Lung (tissue), 12 donors: ENCODE results near the gene EIF3F. TPM values are rescaled to one million over a fixed set of nuclear protein-coding genes. Genes with fewer than 3 reads are reported as not detected.

Experiments
- ATAC-seq: fragments of 200-7000 bp; cut with Tn5 transposase; one replicate; pipeline ENCODE4 v1.9.1; 2020; ENCODE audit warnings: moderate number of reproducible peaks; ENCODE audit not compliant: insufficient read depth, low FRiP score
- DNase-seq, 3 donors: peaks; one replicate each; pipeline ENCODE4 v3.0.0-alpha.2; 2013 to 2017
- H3K27ac ChIP-seq, 2 donors: one replicate each; pipeline ENCODE4 v1.5.1; 2013; ENCODE audit warnings: mild to moderate bottlenecking in 2 of 2, moderate library complexity in 2 of 2, control low read depth in 1 of 2, inconsistent platforms in 1 of 2, low read depth in 1 of 2, low read length in 1 of 2
- H3K27me3 ChIP-seq, 3 donors: one replicate each; pipeline ENCODE4 v1.5.1; 2013; ENCODE audit warnings: low read length in 2 of 3; ENCODE audit not compliant: control insufficient read depth in 3 of 3, insufficient read depth in 3 of 3
- H3K36me3 ChIP-seq, 4 donors: one replicate each; pipeline ENCODE4 v1.5.1; 2013; ENCODE audit warnings: low read length in 4 of 4, mild to moderate bottlenecking in 1 of 4, moderate library complexity in 1 of 4; ENCODE audit not compliant: control insufficient read depth in 4 of 4, insufficient read depth in 4 of 4
- H3K4me1 ChIP-seq, 5 donors: one replicate each; pipeline ENCODE4 v1.5.1; 2013; ENCODE audit warnings: low read length in 5 of 5, mild to moderate bottlenecking in 2 of 5, moderate library complexity in 1 of 5; ENCODE audit not compliant: control insufficient read depth in 5 of 5, insufficient read depth in 5 of 5
- H3K4me3 ChIP-seq: one replicate; pipeline ENCODE4 v1.5.1; 2013; ENCODE audit warnings: mild to moderate bottlenecking, control low read depth, moderate library complexity
- H3K9ac ChIP-seq, 2 donors: one replicate each; pipeline ENCODE4 v1.5.1; 2013; ENCODE audit warnings: low read length in 2 of 2, control low read depth in 1 of 2; ENCODE audit not compliant: insufficient read depth in 1 of 2
- H3K9me3 ChIP-seq, 4 donors: one replicate each; pipeline ENCODE4 v1.5.1; 2013; ENCODE audit warnings: low read length in 3 of 4, mild to moderate bottlenecking in 1 of 4, moderate library complexity in 1 of 4; ENCODE audit not compliant: control insufficient read depth in 4 of 4, insufficient read depth in 3 of 4
- WGBS, 2 donors: extraction: QIAGEN DNeasy Blood & Tissue Kit; methylation state at CpG; one replicate each; pipeline ENCODE4 v1.1.7; 2013; 5-methylcytosine and 5-hydroxymethylcytosine counted together
- polyA plus RNA-seq, 2 donors: library from polyadenylated mRNA; stranded (reverse); fragments of 200-250 nt; gene quantifications; one replicate each; pipeline ENCODE4 v1.2.1, GENCODE V29; 2013
- total RNA-seq, 2 donors: library from RNA; depleted of rRNA in 1 of 2; stranded (reverse); fragments of >200 nt in 1 of 2; gene quantifications; one replicate each; pipeline ENCODE4 v1.2.1, GENCODE V29; 2014 to 2021
- TF ChIP-seq, protein P1 (sequence below): IDR thresholded peaks from 2 replicates; pipeline ENCODE4 v1.5.1; 2012; ENCODE audit warnings: mild to moderate bottlenecking; ENCODE audit errors: control extremely low read depth, extremely low read depth
- donor health status: control.
- donor health status: control.
- donor health status: Bipolar disorder and iron deficiency.
- donor health status: healthy.
- donor health status: DM: yes; HTN: yes; CAD: no.

The EIF3F gene
- total and polyA plus RNA-seq, 4 donors, result 166 to 471 (median 234) TPM

DNA sequence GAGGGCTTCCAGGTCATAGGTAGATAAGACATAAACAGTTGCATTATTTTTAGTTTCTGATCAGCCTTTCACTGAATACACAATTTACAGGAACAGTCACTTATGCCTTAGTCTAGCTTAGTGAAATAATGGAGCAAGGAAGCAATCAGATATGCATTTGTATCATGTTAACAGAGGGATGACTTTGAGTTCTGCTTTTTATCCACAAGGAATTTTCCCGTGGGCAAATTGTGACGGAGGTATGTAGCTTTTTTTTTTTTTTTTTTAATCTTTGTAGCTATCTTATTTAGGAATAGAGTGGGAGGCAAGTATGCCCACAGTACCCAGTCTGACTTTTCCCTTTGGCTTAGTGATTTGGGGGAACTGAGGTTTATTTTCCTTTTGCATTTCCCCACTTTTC is 18.5 kb upstream of the EIF3F start:
- Histone ChIP-seq H3K36me3 (no peaks in the 10 kb centered on the region), H3K9ac (no peak overlapping the region), H3K4me1 (no peaks in the 10 kb centered on the region), H3K4me3 (no peak overlapping the region), H3K27me3 (no peaks in the 10 kb centered on the region), H3K9me3 (no peaks in the 10 kb centered on the region), H3K27ac (no peak overlapping the region)
- TF ChIP-seq, protein P1, sequence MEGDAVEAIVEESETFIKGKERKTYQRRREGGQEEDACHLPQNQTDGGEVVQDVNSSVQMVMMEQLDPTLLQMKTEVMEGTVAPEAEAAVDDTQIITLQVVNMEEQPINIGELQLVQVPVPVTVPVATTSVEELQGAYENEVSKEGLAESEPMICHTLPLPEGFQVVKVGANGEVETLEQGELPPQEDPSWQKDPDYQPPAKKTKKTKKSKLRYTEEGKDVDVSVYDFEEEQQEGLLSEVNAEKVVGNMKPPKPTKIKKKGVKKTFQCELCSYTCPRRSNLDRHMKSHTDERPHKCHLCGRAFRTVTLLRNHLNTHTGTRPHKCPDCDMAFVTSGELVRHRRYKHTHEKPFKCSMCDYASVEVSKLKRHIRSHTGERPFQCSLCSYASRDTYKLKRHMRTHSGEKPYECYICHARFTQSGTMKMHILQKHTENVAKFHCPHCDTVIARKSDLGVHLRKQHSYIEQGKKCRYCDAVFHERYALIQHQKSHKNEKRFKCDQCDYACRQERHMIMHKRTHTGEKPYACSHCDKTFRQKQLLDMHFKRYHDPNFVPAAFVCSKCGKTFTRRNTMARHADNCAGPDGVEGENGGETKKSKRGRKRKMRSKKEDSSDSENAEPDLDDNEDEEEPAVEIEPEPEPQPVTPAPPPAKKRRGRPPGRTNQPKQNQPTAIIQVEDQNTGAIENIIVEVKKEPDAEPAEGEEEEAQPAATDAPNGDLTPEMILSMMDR, result no peak
- ATAC-seq (no peak), DNase-seq (no peak)
- WGBS, 2 donors, result 77 to 87% methylated on average over 2 of the region's 2 CpGs

DNA sequence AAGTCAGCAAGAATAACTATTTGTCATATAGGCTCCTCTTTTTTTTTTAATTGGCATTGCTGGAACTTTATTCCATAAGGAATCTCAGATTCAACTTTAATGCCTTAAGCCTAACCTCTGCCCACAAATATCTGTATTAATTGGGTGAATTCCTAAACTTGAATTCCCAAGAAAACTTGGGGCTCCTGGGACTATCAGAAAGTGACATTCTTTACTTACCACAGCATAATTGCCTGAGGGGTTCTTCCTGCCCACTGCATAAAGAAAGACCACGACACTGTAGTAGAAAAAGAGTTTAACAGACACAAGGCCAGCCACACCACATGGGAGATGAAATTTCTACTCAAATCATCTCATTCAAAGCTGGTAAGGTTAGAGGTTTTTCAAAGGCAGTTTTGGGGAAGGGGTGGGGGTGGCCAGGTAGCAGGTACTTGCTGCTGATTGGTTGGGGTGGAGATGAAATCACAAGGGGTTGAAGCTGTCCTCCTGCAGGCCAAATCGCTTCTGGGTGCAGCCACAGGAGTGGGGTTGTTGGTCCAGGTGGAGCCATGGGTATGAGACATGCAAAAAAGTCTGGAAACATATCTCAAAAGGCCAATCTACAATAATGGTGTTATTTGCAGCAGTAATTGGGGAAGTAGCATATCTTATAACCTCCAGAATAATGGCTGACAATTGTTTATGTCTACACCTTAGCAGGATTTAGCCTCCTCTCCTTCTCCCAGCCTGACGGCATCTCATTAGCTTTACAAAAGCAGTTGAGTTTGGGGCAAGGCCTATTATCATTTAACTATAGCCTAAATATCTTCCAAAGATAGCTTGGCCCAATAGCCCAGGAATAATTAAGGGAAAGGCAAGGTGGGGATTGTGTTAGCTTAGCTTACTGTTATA is 17.1 kb upstream of the EIF3F start:
- WGBS, 2 donors, result 64 to 69% methylated on average over 3 of the region's 3 CpGs
- DNase-seq, result no peak
- Histone ChIP-seq H3K27ac (no peak overlapping the region), H3K4me3 (no peak overlapping the region), H3K4me1 (no peaks in the 10 kb centered on the region), H3K27me3 (no peaks in the 10 kb centered on the region), H3K9me3 (no peaks in the 10 kb centered on the region), H3K9ac (no peak overlapping the region), H3K36me3 (no peaks in the 10 kb centered on the region)
- TF ChIP-seq, protein P1, result no peak
- no peak for ATAC-seq

GRCh38 chr11:7971846-7972245 is 15.3 kb upstream of the EIF3F start:
- no peaks in the 10 kb centered on the region for H3K36me3 ChIP-seq
- ATAC-seq, result no peak
- TF ChIP-seq, protein P1, result no peak

More at GRCh38 chr11:7971846-7972245, 15.3 kb upstream of the EIF3F start:
- H3K9ac ChIP-seq, result no peak overlapping the region
- H3K4me3 ChIP-seq, result no peak overlapping the region
- no peaks in the 10 kb centered on the region for H3K4me1 ChIP-seq
- no peak for DNase-seq
- no peaks in the 10 kb centered on the region for H3K27me3 ChIP-seq
- no peak overlapping the region for H3K27ac ChIP-seq
- H3K9me3 ChIP-seq, result no peaks in the 10 kb centered on the region
